KBM-7 (cell line): Measurements from ENCODE around the gene FRAT1.
A peak's percentile ranks its signal among the peaks of the same experiment; 100 is the strongest.
"Not testable (repeated sequence)": the region's sequence is repeated elsewhere in the genome, so short reads cannot be mapped to it uniquely, and the experiment has no call there.

Source experiments
- DNase-seq: peaks from one replicate; pipeline ENCODE4 v3.0.0-alpha.2; 2015
- in situ Hi-C: fragments of 300-500 bp; cut with MboI; formaldehyde crosslinking; loops from 2 replicates; pipeline ENCODE4 v1.14.3; 2020; ENCODE audit warnings: low sequenced_read_pairs, low pct_unique_long_range_greater_than_20kb, mixed read lengths

FRAT1 gene

GRCh38 chr10:97333601-97334369 is 14.7 kb downstream of the FRAT1 start:
- DNase-seq = peak; percentile 75
- in situ Hi-C loops = no loop called here

- peak; percentile 90 for DNase-seq
Observed at GRCh38 chr10:97334370-97335175, 15.5 kb downstream of the FRAT1 start, which contains the start of gene FRAT2. Gene FRAT2, minus strand, starts transcription at chr10:97334729. Its CDS starts 157 bp downstream, at chr10:97334572.

GRCh38 chr10:97335188-97335619 is 16.1 kb downstream of the FRAT1 start:
- DNase-seq = no peak
- in situ Hi-C loops = no loop called here

More at GRCh38 chr10:97334370-97335175, 15.5 kb downstream of the FRAT1 start, which contains the start of gene FRAT2:
- in situ Hi-C loops = no loop called here

GRCh38 chr10:97336006-97336405 is 16.9 kb downstream of the FRAT1 start:
- DNase-seq = no peak
- in situ Hi-C loops = no loop called here

GRCh38 chr10:97336446-97336845 is 17.4 kb downstream of the FRAT1 start:
- no peak for DNase-seq
- in situ Hi-C loops = no loop called here

- in situ Hi-C loops = no loop called here
- no peak for DNase-seq
Observed at GRCh38 chr10:97336942-97337831, 18.1 kb downstream of the FRAT1 start.

GRCh38 chr10:97338041-97338440 is 19.0 kb downstream of the FRAT1 start:
- in situ Hi-C loops = no loop called here
- no peak for DNase-seq

- in situ Hi-C loops = no loop called here
- no peak for DNase-seq
Observed at GRCh38 chr10:97341416-97341815, 22.3 kb downstream of the FRAT1 start.

- DNase-seq, in situ Hi-C loops: not testable (repeated sequence)
Observed at GRCh38 chr10:97343664-97344063, 24.6 kb downstream of the FRAT1 start.

- in situ Hi-C loops = no loop called here
- DNase-seq = no peak
Observed at GRCh38 chr10:97347317-97347716, 28.2 kb downstream of the FRAT1 start.

GRCh38 chr10:97349752-97350513 is 30.9 kb downstream of the FRAT1 start:
- no peak for DNase-seq
- in situ Hi-C loops = no loop called here

- in situ Hi-C loops = no loop called here
- DNase-seq = no peak
Observed at GRCh38 chr10:97353945-97354344, 34.9 kb downstream of the FRAT1 start.

- in situ Hi-C loops = no loop called here
- DNase-seq = peak; percentile 40
Observed at GRCh38 chr10:97355571-97355975, 36.5 kb downstream of the FRAT1 start.

GRCh38 chr10:97356318-97356914 is 37.3 kb downstream of the FRAT1 start:
- in situ Hi-C loops = no loop called here
- no peak for DNase-seq

- in situ Hi-C loops = no loop called here
- no peak for DNase-seq
Observed at GRCh38 chr10:97356918-97357317, 37.8 kb downstream of the FRAT1 start.

GRCh38 chr10:97358349-97358748 is 39.3 kb downstream of the FRAT1 start:
- in situ Hi-C loops = no loop called here
- DNase-seq = no peak

GRCh38 chr10:97358781-97359180 is 39.7 kb downstream of the FRAT1 start:
- in situ Hi-C loops = no loop called here
- no peak for DNase-seq
